ENCODE data around the gene NFATC2IP. TPM values are rescaled to one million over a fixed set of nuclear protein-coding genes. Genes with fewer than 3 reads are reported as not detected.
A peak's percentile ranks its signal among the peaks of the same experiment; 100 is the strongest.

Gene NFATC2IP
- total and polyA plus RNA-seq, 2 of the 13 experiments (the other 11 are each of a cell fraction or from before 2014, with no cell fraction given): 32.1 to 48.5 TPM

- TF ChIP-seq, protein P1, sequence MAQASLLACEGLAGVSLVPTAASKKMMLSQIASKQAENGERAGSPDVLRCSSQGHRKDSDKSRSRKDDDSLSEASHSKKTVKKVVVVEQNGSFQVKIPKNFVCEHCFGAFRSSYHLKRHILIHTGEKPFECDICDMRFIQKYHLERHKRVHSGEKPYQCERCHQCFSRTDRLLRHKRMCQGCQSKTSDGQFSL (CRISPR knock-in tag; IDR thresholded peaks at IDR 0.05): peak; percentile 38; the same call in 1 of the 2 replicates
- TF ChIP-seq, protein P2, sequence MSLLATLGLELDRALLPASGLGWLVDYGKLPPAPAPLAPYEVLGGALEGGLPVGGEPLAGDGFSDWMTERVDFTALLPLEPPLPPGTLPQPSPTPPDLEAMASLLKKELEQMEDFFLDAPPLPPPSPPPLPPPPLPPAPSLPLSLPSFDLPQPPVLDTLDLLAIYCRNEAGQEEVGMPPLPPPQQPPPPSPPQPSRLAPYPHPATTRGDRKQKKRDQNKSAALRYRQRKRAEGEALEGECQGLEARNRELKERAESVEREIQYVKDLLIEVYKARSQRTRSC (CRISPR knock-in tag; IDR thresholded peaks at IDR 0.05; ENCODE audit: low read depth): 0 out of 2 replicates have a peak, but pooled peaks have one; percentile 25
- TF ChIP-seq HMG20A (CRISPR knock-in tag; IDR thresholded peaks at IDR 0.05; ENCODE audit: borderline replicate concordance) (no peak), SNAPC4 (CRISPR knock-in tag; IDR thresholded peaks at IDR 0.05) (no peak), CREBL2 (CRISPR knock-in tag; IDR thresholded peaks at IDR 0.05; ENCODE audit: borderline replicate concordance) (no peak), SRY (CRISPR knock-in tag; IDR thresholded peaks at IDR 0.05) (0 out of 2 replicates have a peak, but pooled peaks have one; percentile 15), CREB3 (CRISPR knock-in tag; IDR thresholded peaks at IDR 0.05) (no peak), ZFP62 (CRISPR knock-in tag; IDR thresholded peaks at IDR 0.05) (no peak), ZNF737 (CRISPR knock-in tag; IDR thresholded peaks at IDR 0.05; ENCODE audit: borderline replicate concordance) (no peak), PCBP1 (IDR thresholded peaks at IDR 0.05; ENCODE audit: borderline replicate concordance, low read depth, low read length) (no peak), TBX3 (IDR thresholded peaks at IDR 0.05; ENCODE audit: borderline replicate concordance) (peak; percentile 32; the same call in 1 of the 2 replicates), ZSCAN31 (CRISPR knock-in tag; IDR thresholded peaks at IDR 0.05; ENCODE audit: low read depth) (no peak), ZNF816 (CRISPR knock-in tag; IDR thresholded peaks at IDR 0.05; ENCODE audit: borderline replicate concordance) (no peak), DNMT1 (CRISPR knock-in tag; IDR thresholded peaks at IDR 0.05) (peak; percentile 84), FOXK1 (CRISPR knock-in tag; IDR thresholded peaks at IDR 0.05; ENCODE audit: borderline replicate concordance, low read depth) (no peak), CAMTA2 (CRISPR knock-in tag; IDR thresholded peaks at IDR 0.05; ENCODE audit: borderline replicate concordance) (0 out of 2 replicates have a peak, but pooled peaks have one; percentile 13), MTA1 (CRISPR knock-in tag; IDR thresholded peaks at IDR 0.05; ENCODE audit: borderline replicate concordance) (0 out of 2 replicates have a peak, but pooled peaks have one; percentile 59), ZNF460 (CRISPR knock-in tag; IDR thresholded peaks at IDR 0.05; ENCODE audit: borderline replicate concordance) (no peak), MTA3 (CRISPR knock-in tag; IDR thresholded peaks at IDR 0.05) (no peak)
- TF ChIP-seq, protein P3, sequence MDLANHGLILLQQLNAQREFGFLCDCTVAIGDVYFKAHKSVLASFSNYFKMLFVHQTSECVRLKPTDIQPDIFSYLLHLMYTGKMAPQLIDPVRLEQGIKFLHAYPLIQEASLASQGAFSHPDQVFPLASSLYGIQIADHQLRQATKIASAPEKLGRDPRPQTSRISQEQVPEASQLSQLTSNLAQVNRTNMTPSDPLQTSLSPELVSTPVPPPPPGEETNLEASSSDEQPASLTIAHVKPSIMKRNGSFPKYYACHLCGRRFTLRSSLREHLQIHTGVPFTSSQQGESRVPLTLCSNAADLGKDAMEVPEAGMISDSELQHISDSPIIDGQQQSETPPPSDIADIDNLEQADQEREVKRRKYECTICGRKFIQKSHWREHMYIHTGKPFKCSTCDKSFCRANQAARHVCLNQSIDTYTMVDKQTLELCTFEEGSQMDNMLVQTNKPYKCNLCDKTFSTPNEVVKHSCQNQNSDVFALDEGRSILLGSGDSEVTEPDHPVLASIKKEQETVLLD (CRISPR knock-in tag; IDR thresholded peaks at IDR 0.05; ENCODE audit: low read depth): peak; percentile 99
Measured at GRCh38 chr16:28924762-28925385, 25.9 kb upstream of the NFATC2IP start, which contains the start of gene RABEP2 (continued).

All from HepG2 (cell line).